ENCODE results near the gene SF3A2. TPM values are rescaled to one million over a fixed set of nuclear protein-coding genes. Genes with fewer than 3 reads are reported as not detected.

Gene SF3A2
- total RNA-seq, 1 experiment from 2014 or later, result 184 TPM

DNA sequence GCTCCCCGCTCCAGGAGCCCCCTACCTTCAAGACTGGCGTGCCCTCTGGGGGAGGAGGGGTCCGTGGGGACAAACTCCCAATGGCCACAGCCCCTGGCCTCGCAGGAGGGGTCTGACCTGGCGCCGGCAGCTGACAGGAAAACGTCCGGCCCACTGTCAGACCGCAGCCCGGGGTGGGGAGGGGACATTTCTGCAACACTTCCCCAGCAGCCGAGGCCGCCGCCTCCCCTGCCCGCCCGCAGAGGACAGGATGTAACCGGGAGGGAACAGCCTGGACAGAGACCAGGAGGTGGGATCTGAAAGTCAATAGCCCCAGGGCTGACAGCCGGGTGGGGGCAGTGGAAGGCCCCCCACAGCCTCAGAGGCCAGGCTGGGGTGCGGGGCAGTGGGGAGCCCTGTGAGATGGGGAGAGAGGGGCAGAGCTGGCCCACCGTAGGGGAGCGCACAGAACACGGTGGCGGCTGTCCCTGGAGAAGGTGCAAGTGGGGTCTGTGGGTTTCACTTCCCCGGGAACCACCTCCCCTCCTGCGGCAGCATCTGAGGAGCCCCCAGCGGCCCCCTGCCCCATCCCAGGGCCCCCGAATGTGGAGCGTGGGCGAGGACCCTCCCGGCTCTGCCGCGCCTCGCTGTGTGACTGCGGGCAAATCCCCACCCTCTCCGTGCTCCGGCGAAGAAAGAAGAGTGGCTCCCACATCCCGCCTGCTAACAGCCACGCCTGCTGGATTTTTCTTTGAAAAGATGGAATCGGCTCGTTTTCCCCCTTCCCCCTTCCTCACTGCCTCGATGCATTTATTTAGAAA is 45.6 kb downstream of the SF3A2 start, which contains the start of gene PEAK3 (continued):
- TF ChIP-seq, protein P1, sequence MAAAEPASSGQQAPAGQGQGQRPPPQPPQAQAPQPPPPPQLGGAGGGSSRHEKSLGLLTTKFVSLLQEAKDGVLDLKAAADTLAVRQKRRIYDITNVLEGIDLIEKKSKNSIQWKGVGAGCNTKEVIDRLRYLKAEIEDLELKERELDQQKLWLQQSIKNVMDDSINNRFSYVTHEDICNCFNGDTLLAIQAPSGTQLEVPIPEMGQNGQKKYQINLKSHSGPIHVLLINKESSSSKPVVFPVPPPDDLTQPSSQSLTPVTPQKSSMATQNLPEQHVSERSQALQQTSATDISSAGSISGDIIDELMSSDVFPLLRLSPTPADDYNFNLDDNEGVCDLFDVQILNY (CRISPR knock-in tag; IDR thresholded peaks at IDR 0.05), result peak; percentile 58; the same call in 1 of the 2 replicates
- no peak for TF ChIP-seq GRHL2 (CRISPR knock-in tag; IDR thresholded peaks at IDR 0.05; ENCODE audit: insufficient replicate concordance, severe bottlenecking)
- TF ChIP-seq OVOL2 (CRISPR knock-in tag; IDR thresholded peaks at IDR 0.05; ENCODE audit: borderline replicate concordance), result no peak

DNA sequence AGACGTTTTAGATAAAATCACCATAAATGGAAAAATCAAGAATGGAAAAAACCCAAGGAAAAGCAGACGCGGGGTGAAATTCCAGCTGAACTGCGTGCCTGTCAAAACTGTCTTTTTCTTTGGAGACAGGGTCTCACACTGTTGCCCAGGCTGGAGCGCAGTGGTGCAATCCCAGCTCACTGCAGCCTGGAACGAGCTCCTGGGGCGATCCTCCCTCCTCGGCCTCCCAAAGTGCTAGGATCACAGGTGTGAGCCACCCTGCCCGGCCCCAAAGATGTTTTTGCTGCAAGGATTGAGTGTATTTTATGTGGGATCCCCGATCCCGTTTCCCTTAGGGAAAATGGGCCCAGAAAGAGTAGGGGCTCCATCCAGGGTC is 46.2 kb downstream of the SF3A2 start:
- ChIA-PET CTCF (interaction anchor here (0.6 to 2.4 kb wide), 3 partner anchors 33 to 61 kb away, joined by 3 to 13 read pairs (median 3); partner anchors contain the start of gene PLEKHJ1), POLR2A (no interaction called here)
- DNase-seq (ENCODE audit: low spot score), result no peak
- H3K27ac Mint-ChIP-seq, result no peak overlapping the region
- no peaks in the 10 kb centered on the region for H3K9me3 Mint-ChIP-seq
- TF ChIP-seq ZNF317 (CRISPR knock-in tag; IDR thresholded peaks at IDR 0.05; ENCODE audit: borderline replicate concordance, low read depth), result no peak
- peak; percentile 87 for TF ChIP-seq ZNF121 (CRISPR knock-in tag; IDR thresholded peaks at IDR 0.05)
- peaks cover 21% of the 10 kb centered on the region for H3K27me3 Mint-ChIP-seq (ENCODE audit: low read depth)
- no peak for ATAC-seq
- peaks cover 5% of the 10 kb centered on the region; the same call in 1 of the 2 replicates for H3K4me1 Mint-ChIP-seq
- H3K4me3 Mint-ChIP-seq, result peak overlapping the region; percentile 62
- H3K36me3 Mint-ChIP-seq, result no peaks in the 10 kb centered on the region

DNA sequence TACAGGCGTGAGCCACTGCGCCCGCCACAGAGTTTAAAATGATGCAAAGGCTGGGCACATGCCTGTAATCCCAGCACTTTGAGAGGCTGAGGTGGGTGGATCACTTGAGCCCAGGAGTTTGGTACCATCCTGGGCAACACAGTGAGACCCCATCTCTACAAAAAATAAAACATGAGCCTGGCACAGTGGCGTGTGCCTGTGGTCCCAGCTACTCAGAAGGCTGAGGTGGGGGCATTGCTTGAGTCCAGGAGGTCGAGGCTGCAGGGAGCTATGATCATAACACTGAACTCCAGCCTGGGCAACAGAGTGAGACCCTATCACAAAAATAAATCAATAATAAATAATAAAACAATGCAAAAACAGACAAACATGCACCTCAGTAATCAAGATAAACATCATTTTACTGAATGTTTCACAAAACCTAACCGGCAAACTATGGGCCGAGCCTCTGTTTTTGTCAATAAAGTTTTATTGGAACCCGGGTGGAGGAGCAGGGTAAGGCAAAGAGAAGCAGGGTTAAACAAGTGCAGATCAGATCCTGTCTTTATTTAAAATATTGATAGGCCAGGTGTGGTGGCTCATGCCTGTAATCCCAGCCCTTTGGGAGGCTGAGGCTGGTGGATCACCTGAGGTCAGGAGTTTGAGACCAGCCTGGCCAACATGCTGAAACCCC is 47.3 kb downstream of the SF3A2 start:
- DNase-seq (ENCODE audit: low spot score) (no peak), ATAC-seq (no peak)
- H3K9me3 Mint-ChIP-seq, result no peaks in the 10 kb centered on the region
- H3K4me3 Mint-ChIP-seq, result no peak overlapping the region
- ChIA-PET POLR2A (no interaction called here), CTCF (interaction anchor here (0.6 to 2.4 kb wide), 4 partner anchors 32 to 1890 kb away, joined by 3 to 13 read pairs (median 3); no protein-coding TSS in a partner anchor)
- TF ChIP-seq CREB1 (CRISPR knock-in tag; IDR thresholded peaks at IDR 0.05) (no peak), ZNF219 (CRISPR knock-in tag; IDR thresholded peaks at IDR 0.05; ENCODE audit: borderline replicate concordance) (no peak), AR (CRISPR knock-in tag; IDR thresholded peaks at IDR 0.05) (no peak), MYBL2 (CRISPR knock-in tag; IDR thresholded peaks at IDR 0.05) (no peak), GTF2I (CRISPR knock-in tag; conservative IDR thresholded peaks at IDR 0.05) (peak; percentile 83; the same call in 1 of the 2 replicates), ZNF121 (CRISPR knock-in tag; IDR thresholded peaks at IDR 0.05) (peak; percentile 97)
- TF ChIP-seq, protein P2, sequence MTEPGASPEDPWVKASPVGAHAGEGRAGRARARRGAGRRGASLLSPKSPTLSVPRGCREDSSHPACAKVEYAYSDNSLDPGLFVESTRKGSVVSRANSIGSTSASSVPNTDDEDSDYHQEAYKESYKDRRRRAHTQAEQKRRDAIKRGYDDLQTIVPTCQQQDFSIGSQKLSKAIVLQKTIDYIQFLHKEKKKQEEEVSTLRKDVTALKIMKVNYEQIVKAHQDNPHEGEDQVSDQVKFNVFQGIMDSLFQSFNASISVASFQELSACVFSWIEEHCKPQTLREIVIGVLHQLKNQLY (CRISPR knock-in tag; IDR thresholded peaks at IDR 0.05), result no peak
- TF ChIP-seq, protein P3, sequence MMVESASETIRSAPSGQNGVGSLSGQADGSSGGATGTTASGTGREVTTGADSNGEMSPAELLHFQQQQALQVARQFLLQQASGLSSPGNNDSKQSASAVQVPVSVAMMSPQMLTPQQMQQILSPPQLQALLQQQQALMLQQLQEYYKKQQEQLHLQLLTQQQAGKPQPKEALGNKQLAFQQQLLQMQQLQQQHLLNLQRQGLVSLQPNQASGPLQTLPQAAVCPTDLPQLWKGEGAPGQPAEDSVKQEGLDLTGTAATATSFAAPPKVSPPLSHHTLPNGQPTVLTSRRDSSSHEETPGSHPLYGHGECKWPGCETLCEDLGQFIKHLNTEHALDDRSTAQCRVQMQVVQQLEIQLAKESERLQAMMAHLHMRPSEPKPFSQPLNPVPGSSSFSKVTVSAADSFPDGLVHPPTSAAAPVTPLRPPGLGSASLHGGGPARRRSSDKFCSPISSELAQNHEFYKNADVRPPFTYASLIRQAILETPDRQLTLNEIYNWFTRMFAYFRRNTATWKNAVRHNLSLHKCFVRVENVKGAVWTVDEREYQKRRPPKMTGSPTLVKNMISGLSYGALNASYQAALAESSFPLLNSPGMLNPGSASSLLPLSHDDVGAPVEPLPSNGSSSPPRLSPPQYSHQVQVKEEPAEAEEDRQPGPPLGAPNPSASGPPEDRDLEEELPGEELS (CRISPR knock-in tag; IDR thresholded peaks at IDR 0.05), result no peak
- TF ChIP-seq, protein P4, sequence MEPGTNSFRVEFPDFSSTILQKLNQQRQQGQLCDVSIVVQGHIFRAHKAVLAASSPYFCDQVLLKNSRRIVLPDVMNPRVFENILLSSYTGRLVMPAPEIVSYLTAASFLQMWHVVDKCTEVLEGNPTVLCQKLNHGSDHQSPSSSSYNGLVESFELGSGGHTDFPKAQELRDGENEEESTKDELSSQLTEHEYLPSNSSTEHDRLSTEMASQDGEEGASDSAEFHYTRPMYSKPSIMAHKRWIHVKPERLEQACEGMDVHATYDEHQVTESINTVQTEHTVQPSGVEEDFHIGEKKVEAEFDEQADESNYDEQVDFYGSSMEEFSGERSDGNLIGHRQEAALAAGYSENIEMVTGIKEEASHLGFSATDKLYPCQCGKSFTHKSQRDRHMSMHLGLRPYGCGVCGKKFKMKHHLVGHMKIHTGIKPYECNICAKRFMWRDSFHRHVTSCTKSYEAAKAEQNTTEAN (CRISPR knock-in tag; IDR thresholded peaks at IDR 0.05), result no peak
- peaks cover 32% of the 10 kb centered on the region for H3K27me3 Mint-ChIP-seq (ENCODE audit: low read depth)
- H3K36me3 Mint-ChIP-seq, result no peaks in the 10 kb centered on the region
- peaks cover 8% of the 10 kb centered on the region for H3K4me1 Mint-ChIP-seq
- H3K27ac Mint-ChIP-seq, result no peak overlapping the region
